ENCODE measurements around the gene TAF1C.

- TF ChIP-seq CTCF (IDR thresholded peaks at IDR 0.05) (no peak), POLR2A (IDR thresholded peaks at IDR 0.05) (no peak), EP300 (IDR thresholded peaks at IDR 0.05) (no peak)
These were observed 28.7 kb upstream of the TAF1C start for GRCh38 chr16:84215531-84215930.
